ENCODE data around the gene HNRNPL. TPM values are rescaled to one million over a fixed set of nuclear protein-coding genes. Genes with fewer than 3 reads are reported as not detected.

HNRNPL gene
- polyA plus RNA-seq (2013): 298 TPM

GRCh38 chr19:38849860-38850435 is at the start of gene HNRNPL:
HNRNPL (minus strand) TSS chr19:38849986; CDS start chr19:38849966, 20 bp downstream.
- peaks cover 6 to 39% (median 36%) of the 10 kb centered on the region in 4 experiments for H3K4me1 ChIP-seq (ENCODE audit: control extremely low read depth in 1 of 4, control insufficient read depth in 4 of 4, insufficient read depth in 4 of 4, low read length in 3 of 4)
- WGBS (ENCODE audit: insufficient coverage): 0% methylated on average over 50 of the region's 50 CpGs
- CTCF ChIA-PET: interaction anchor here (1.0 kb wide), 3 partner anchors 12 to 80 kb away, joined by 3 read pairs; partner anchors contain the start of genes MRPS12 and SARS2

DNA sequence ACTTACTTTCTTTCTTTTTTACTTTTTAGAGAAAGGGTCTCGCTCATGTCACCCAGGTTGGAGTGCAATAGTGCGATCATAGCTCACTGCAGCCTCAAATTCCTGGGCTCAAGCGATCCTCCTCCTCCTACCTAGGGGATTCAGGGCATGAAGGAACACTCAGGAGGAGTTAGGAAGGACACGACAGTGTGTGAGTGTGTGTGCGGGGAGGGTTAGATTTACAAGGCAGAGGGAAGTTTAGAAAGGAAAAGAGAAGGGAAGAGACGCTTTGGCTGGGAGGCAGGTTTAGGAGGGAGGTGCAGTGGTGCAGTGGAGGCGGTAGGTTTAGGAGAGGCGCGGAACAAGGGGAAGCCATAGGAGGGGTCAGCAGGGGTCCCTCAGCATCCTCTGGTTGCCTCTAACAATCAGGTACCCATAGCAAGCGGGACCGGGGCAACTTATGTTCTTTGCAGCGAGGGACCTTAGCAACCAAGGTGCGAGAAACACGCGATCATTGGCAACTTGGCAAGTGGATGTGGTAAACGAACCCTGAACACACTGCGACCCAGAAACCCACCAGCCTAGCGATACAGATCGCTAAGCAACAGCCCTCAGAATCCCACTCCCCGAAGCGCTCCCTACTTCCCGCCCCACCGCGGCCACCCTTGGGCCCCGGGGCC is 49.1 kb upstream of the HNRNPL start:
- Histone ChIP-seq H3K27ac (ENCODE audit: insufficient read depth in 1 of 2, low read depth in 1 of 2, low read length in 2 of 2, poor library complexity in 1 of 2, severe bottlenecking in 2 of 2) (peak overlapping the region; percentile 64 to 96), H3K36me3 (ENCODE audit: control insufficient read depth in 4 of 4, insufficient read depth in 4 of 4, low read length in 3 of 4) (no peaks in the 10 kb centered on the region), H3K4me1 (ENCODE audit: control extremely low read depth in 1 of 4, control insufficient read depth in 4 of 4, insufficient read depth in 4 of 4, low read length in 3 of 4) (peaks cover 0 to 32% (median 25%) of the 10 kb centered on the region in 4 experiments), H3K9me3 (ENCODE audit: control extremely low read depth in 1 of 5, control insufficient read depth in 4 of 5, insufficient read depth in 2 of 5, low read depth in 1 of 5, low read length in 4 of 5) (no peaks in the 10 kb centered on the region), H3K4me3 (ENCODE audit: control insufficient read depth in 1 of 7, extremely low read depth in 1 of 7, insufficient read depth in 4 of 7, low read depth in 2 of 7, low read length in 6 of 7) (peak overlapping the region; percentile 50 to 95 (median 83)), H3K27me3 (replicated peaks in 2 of 5; ENCODE audit: control insufficient read depth in 4 of 5, insufficient read depth in 5 of 5, low read length in 4 of 5) (no peaks in the 10 kb centered on the region)
- CTCF ChIA-PET: no interaction called here
- DNase-seq: no peak
- WGBS (ENCODE audit: insufficient coverage): 4% methylated on average over 21 of the region's 25 CpGs
- POLR2A ChIA-PET: interaction anchor here (1.1 kb wide), 1 partner anchor 50 kb away, joined by 3 read pairs; no protein-coding TSS in a partner anchor

More at GRCh38 chr19:38849860-38850435, at the start of gene HNRNPL:
- H3K27me3 ChIP-seq (replicated peaks in 2 of 5; ENCODE audit: control insufficient read depth in 4 of 5, insufficient read depth in 5 of 5, low read length in 4 of 5): no peaks in the 10 kb centered on the region
- no peaks in the 10 kb centered on the region for H3K9me3 ChIP-seq (ENCODE audit: control extremely low read depth in 1 of 5, control insufficient read depth in 4 of 5, insufficient read depth in 2 of 5, low read depth in 1 of 5, low read length in 4 of 5)
- peaks cover 8 to 37% (median 27%) of the 10 kb centered on the region in 4 experiments for H3K36me3 ChIP-seq (ENCODE audit: control insufficient read depth in 4 of 4, insufficient read depth in 4 of 4, low read length in 3 of 4)
- peak within 1 kb of the TSS; percentile 64 to 97 (median 88) for H3K4me3 ChIP-seq (ENCODE audit: control insufficient read depth in 1 of 7, extremely low read depth in 1 of 7, insufficient read depth in 4 of 7, low read depth in 2 of 7, low read length in 6 of 7)
- H3K27ac ChIP-seq (ENCODE audit: insufficient read depth in 1 of 2, low read depth in 1 of 2, low read length in 2 of 2, poor library complexity in 1 of 2, severe bottlenecking in 2 of 2): peak within 1 kb of the TSS; percentile 75 to 88
- POLR2A ChIA-PET: interaction anchor here (1.0 to 1.8 kb wide), 6 partner anchors 12 to 50 kb away, joined by 3 to 6 read pairs (median 4); partner anchors contain the start of genes ECH1, NFKBIB, RINL and SIRT2
- DNase-seq: peak in 1 of 3 donors; percentile 100

GRCh38 chr19:38894968-38895367 is 45.2 kb upstream of the HNRNPL start:
- no peaks in the 10 kb centered on the region for H3K9me3 ChIP-seq (ENCODE audit: control extremely low read depth in 1 of 5, control insufficient read depth in 4 of 5, insufficient read depth in 2 of 5, low read depth in 1 of 5, low read length in 4 of 5)
- peaks cover 0 to 25% (median 20%) of the 10 kb centered on the region in 4 experiments for H3K4me1 ChIP-seq (ENCODE audit: control extremely low read depth in 1 of 4, control insufficient read depth in 4 of 4, insufficient read depth in 4 of 4, low read length in 3 of 4)
- ChIA-PET POLR2A (interaction anchor here (0.7 kb wide), 1 partner anchor 723 kb away, joined by 7 read pairs; no protein-coding TSS in a partner anchor), CTCF (interaction anchor here (1.2 to 1.7 kb wide), 3 partner anchors 24 to 35 kb away, joined by 3 to 5 read pairs (median 3); partner anchors contain the start of genes MRPS12 and SARS2)
- peak overlapping the region in 1 of 2 experiments; percentile 43 for H3K27ac ChIP-seq (ENCODE audit: insufficient read depth in 1 of 2, low read depth in 1 of 2, low read length in 2 of 2, poor library complexity in 1 of 2, severe bottlenecking in 2 of 2)
- no peak for DNase-seq
- no peaks in the 10 kb centered on the region for H3K27me3 ChIP-seq (replicated peaks in 2 of 5; ENCODE audit: control insufficient read depth in 4 of 5, insufficient read depth in 5 of 5, low read length in 4 of 5)
- H3K4me3 ChIP-seq (ENCODE audit: control insufficient read depth in 1 of 7, extremely low read depth in 1 of 7, insufficient read depth in 4 of 7, low read depth in 2 of 7, low read length in 6 of 7): no peak overlapping the region
- H3K36me3 ChIP-seq (ENCODE audit: control insufficient read depth in 4 of 4, insufficient read depth in 4 of 4, low read length in 3 of 4): peaks cover 0 to 14% (median 8%) of the 10 kb centered on the region in 4 experiments
- WGBS (ENCODE audit: insufficient coverage): 43% methylated on average over 9 of the region's 9 CpGs

GRCh38 chr19:38893341-38893771 is 43.6 kb upstream of the HNRNPL start:
- Histone ChIP-seq H3K4me1 (ENCODE audit: control extremely low read depth in 1 of 4, control insufficient read depth in 4 of 4, insufficient read depth in 4 of 4, low read length in 3 of 4) (peaks cover 0 to 16% (median 11%) of the 10 kb centered on the region in 4 experiments), H3K9me3 (ENCODE audit: control extremely low read depth in 1 of 5, control insufficient read depth in 4 of 5, insufficient read depth in 2 of 5, low read depth in 1 of 5, low read length in 4 of 5) (no peaks in the 10 kb centered on the region), H3K27ac (ENCODE audit: insufficient read depth in 1 of 2, low read depth in 1 of 2, low read length in 2 of 2, poor library complexity in 1 of 2, severe bottlenecking in 2 of 2) (no peak overlapping the region), H3K36me3 (ENCODE audit: control insufficient read depth in 4 of 4, insufficient read depth in 4 of 4, low read length in 3 of 4) (peaks cover 2 to 29% (median 21%) of the 10 kb centered on the region in 4 experiments), H3K27me3 (replicated peaks in 2 of 5; ENCODE audit: control insufficient read depth in 4 of 5, insufficient read depth in 5 of 5, low read length in 4 of 5) (no peaks in the 10 kb centered on the region), H3K4me3 (ENCODE audit: control insufficient read depth in 1 of 7, extremely low read depth in 1 of 7, insufficient read depth in 4 of 7, low read depth in 2 of 7, low read length in 6 of 7) (no peak overlapping the region)
- DNase-seq: no peak
- CTCF ChIA-PET: interaction anchor here (1.0 kb wide), 1 partner anchor 24 kb away, joined by 3 read pairs; no protein-coding TSS in a partner anchor
- WGBS (ENCODE audit: insufficient coverage): 98% methylated on average over 11 of the region's 14 CpGs
- POLR2A ChIA-PET: interaction anchor here (0.6 kb wide), 1 partner anchor 51 kb away, joined by 3 read pairs; no protein-coding TSS in a partner anchor

GRCh38 chr19:38892841-38893240 is 43.1 kb upstream of the HNRNPL start:
- Histone ChIP-seq H3K4me3 (ENCODE audit: control insufficient read depth in 1 of 7, extremely low read depth in 1 of 7, insufficient read depth in 4 of 7, low read depth in 2 of 7, low read length in 6 of 7) (no peak overlapping the region), H3K4me1 (ENCODE audit: control extremely low read depth in 1 of 4, control insufficient read depth in 4 of 4, insufficient read depth in 4 of 4, low read length in 3 of 4) (peaks cover 0 to 10% (median 9%) of the 10 kb centered on the region in 4 experiments), H3K36me3 (ENCODE audit: control insufficient read depth in 4 of 4, insufficient read depth in 4 of 4, low read length in 3 of 4) (peaks cover 2 to 32% (median 22%) of the 10 kb centered on the region in 4 experiments), H3K27me3 (replicated peaks in 2 of 5; ENCODE audit: control insufficient read depth in 4 of 5, insufficient read depth in 5 of 5, low read length in 4 of 5) (no peaks in the 10 kb centered on the region), H3K9me3 (ENCODE audit: control extremely low read depth in 1 of 5, control insufficient read depth in 4 of 5, insufficient read depth in 2 of 5, low read depth in 1 of 5, low read length in 4 of 5) (no peaks in the 10 kb centered on the region), H3K27ac (ENCODE audit: insufficient read depth in 1 of 2, low read depth in 1 of 2, low read length in 2 of 2, poor library complexity in 1 of 2, severe bottlenecking in 2 of 2) (no peak overlapping the region)
- no peak for DNase-seq
- WGBS (ENCODE audit: insufficient coverage): 93% methylated on average over 4 of the region's 5 CpGs
- POLR2A ChIA-PET: no interaction called here
- CTCF ChIA-PET: interaction anchor here (1.0 kb wide), 1 partner anchor 24 kb away, joined by 3 read pairs; no protein-coding TSS in a partner anchor

DNA sequence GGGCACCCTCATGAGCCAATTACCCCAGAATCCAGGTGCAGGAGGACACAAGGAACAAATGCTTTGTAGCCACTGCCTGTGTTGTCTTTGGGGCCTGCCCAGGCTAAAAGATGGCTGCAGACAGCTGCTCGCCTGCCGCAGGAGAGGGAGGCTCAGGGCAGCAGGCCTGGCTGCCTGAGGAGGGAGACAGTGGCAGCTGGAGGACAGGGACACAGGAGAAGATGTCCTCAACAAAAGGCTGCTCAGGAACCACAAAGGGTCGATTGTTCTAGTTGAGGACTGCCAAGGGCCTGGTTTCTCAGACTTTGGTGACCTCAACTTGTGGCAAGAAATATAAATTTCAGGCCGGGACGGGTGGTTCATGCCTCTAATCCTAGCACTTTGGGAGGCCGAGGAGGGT is 42.0 kb upstream of the HNRNPL start:
- peaks cover 2 to 32% (median 23%) of the 10 kb centered on the region in 4 experiments for H3K36me3 ChIP-seq (ENCODE audit: control insufficient read depth in 4 of 4, insufficient read depth in 4 of 4, low read length in 3 of 4)
- peaks cover 0 to 10% (median 9%) of the 10 kb centered on the region in 4 experiments for H3K4me1 ChIP-seq (ENCODE audit: control extremely low read depth in 1 of 4, control insufficient read depth in 4 of 4, insufficient read depth in 4 of 4, low read length in 3 of 4)
- H3K27me3 ChIP-seq (replicated peaks in 2 of 5; ENCODE audit: control insufficient read depth in 4 of 5, insufficient read depth in 5 of 5, low read length in 4 of 5): no peaks in the 10 kb centered on the region
- CTCF ChIA-PET: interaction anchor here (1.0 to 1.2 kb wide), 2 partner anchors 9 to 13 kb away, joined by 3 to 4 read pairs; no protein-coding TSS in a partner anchor
- POLR2A ChIA-PET: no interaction called here
- no peak overlapping the region for H3K27ac ChIP-seq (ENCODE audit: insufficient read depth in 1 of 2, low read depth in 1 of 2, low read length in 2 of 2, poor library complexity in 1 of 2, severe bottlenecking in 2 of 2)
- no peak overlapping the region for H3K4me3 ChIP-seq (ENCODE audit: control insufficient read depth in 1 of 7, extremely low read depth in 1 of 7, insufficient read depth in 4 of 7, low read depth in 2 of 7, low read length in 6 of 7)
- H3K9me3 ChIP-seq (ENCODE audit: control extremely low read depth in 1 of 5, control insufficient read depth in 4 of 5, insufficient read depth in 2 of 5, low read depth in 1 of 5, low read length in 4 of 5): no peaks in the 10 kb centered on the region
- WGBS (ENCODE audit: insufficient coverage): 98% methylated on average over 6 of the region's 6 CpGs
- no peak for DNase-seq

Measured in common myeloid progenitor, CD34-positive (primary cell).